GM12865 (cell line): Measurements from ENCODE around the gene P2RY8.

ENCODE experiments used
- DNase-seq: peaks from one replicate; pipeline ENCODE4 v3.0.0; 2010; ENCODE audit warnings: low read depth
- H3K4me3 ChIP-seq: 2 replicates; pipeline ENCODE4 v1.5.1; 2011; ENCODE audit warnings: mild to moderate bottlenecking, low read depth, low read length, control low read depth
- CTCF ChIP-seq: IDR thresholded peaks from 2 replicates; pipeline ENCODE4 v1.5.1; 2011; ENCODE audit warnings: low read length, control low read depth, low read depth, inconsistent platforms; ENCODE audit not compliant: insufficient read depth; ENCODE audit errors: missing control alignments

The P2RY8 gene

GRCh38 chrX:1462110-1462509 is 74.9 kb downstream of the P2RY8 start:
- DNase-seq, result no peak
- no peak overlapping the region for H3K4me3 ChIP-seq
- no peak for TF ChIP-seq CTCF

- TF ChIP-seq CTCF, result no peak
- no peak overlapping the region for H3K4me3 ChIP-seq
- DNase-seq, result no peak
Measured at GRCh38 chrX:1455948-1456280, 81.1 kb downstream of the P2RY8 start.

GRCh38 chrX:1453951-1454785 is 82.8 kb downstream of the P2RY8 start:
- DNase-seq, result peak; percentile 87
- TF ChIP-seq CTCF, result peak; percentile 78
- H3K4me3 ChIP-seq, result peak overlapping the region; percentile 36

GRCh38 chrX:1453395-1453783 is 83.6 kb downstream of the P2RY8 start:
- no peak for DNase-seq
- TF ChIP-seq CTCF, result no peak
- peak overlapping the region; percentile 73 for H3K4me3 ChIP-seq

- H3K4me3 ChIP-seq, result peak within 1 kb of the TSS; percentile 87
- TF ChIP-seq CTCF, result no peak
- peak; percentile 98 for DNase-seq
Measured at GRCh38 chrX:1452516-1453394, 84.2 kb downstream of the P2RY8 start, which contains the start of gene ASMTL. Gene ASMTL, minus strand, starts transcription at chrX:1452909. Its CDS starts 69 bp downstream, at chrX:1452840.

- no peak for DNase-seq
- H3K4me3 ChIP-seq, result peak overlapping the region; percentile 87
- TF ChIP-seq CTCF, result no peak
Measured at GRCh38 chrX:1451661-1452515, 85.1 kb downstream of the P2RY8 start.
